DLD1 (cell line): ENCODE measurements around the gene NACA.
"Not testable (repeated sequence)": the region's sequence is repeated elsewhere in the genome, so short reads cannot be mapped to it uniquely, and the experiment has no call there.

Experiments
- in situ Hi-C: cut with HindIII; loops from 2 replicates; pipeline ENCODE4 v1.10.0; 2017; ENCODE audit warnings: low sequenced_read_pairs

Gene NACA

GRCh38 chr12:56724972-56725722, at the start of gene NACA:
TSS of gene NACA (minus strand) at chr12:56725299. CDS start at chr12:56724521, 778 bp downstream.
- in situ Hi-C loops: no loop called here

DNA sequence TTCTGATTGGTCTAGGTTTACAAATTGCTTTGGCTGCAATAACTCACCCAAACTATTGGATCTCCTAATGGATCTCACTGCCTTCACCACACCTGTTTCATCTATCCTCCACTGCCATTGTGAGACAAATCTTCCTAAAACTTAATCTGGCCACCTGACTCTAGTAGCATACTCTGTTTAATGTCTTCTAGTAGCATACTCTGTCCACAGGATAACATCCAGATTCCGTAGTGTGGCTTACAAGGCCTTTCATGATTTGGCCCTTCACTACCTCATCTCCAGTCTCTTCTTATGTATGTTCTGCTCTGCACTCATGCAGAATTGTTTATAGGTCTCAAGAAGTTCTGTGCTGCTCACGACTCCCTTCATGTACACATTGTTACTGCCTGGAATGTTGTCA, 48.0 kb upstream of the NACA start:
- in situ Hi-C loops: no loop called here

DNA sequence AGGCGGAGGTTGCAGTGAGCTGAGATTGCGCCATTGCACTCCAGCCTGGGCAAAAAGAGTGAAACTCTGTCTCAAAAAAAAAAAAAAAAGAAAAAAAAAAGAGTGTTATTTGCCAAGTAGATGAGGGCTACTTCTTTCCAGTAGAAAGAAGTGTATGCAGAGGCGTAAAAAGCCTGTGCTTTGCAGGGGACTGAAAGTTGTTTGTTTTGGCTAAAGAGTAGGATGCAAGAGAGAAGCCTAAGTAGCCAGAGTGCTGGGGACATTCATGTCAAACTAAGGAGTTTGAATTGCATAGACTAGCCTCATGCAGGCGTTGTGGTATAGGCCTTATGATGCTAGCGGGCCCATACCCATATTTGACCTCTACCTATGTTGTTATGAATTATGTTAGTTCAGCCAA, 47.5 kb upstream of the NACA start:
- in situ Hi-C loops: no loop called here

DNA sequence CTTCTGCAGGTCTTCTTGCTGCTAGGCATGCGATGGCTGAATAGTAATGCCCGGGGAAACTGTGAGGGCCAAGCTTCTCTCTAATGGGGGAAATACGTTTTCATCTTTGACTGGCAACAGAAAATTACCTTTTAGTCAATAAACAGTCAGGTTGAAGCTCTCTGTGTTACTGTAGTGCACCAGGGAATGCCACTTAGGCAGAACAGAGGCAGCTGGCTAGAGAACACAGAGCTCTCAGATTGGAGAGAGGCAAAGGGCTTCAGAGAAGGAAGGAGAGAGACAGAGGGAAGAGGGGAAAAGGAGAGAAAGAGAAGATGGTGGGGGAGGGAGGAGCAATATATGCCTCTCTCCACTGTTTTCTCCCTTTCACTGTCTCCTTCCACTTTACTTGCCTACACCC, 44.8 kb upstream of the NACA start:
- in situ Hi-C loops: no loop called here

DNA sequence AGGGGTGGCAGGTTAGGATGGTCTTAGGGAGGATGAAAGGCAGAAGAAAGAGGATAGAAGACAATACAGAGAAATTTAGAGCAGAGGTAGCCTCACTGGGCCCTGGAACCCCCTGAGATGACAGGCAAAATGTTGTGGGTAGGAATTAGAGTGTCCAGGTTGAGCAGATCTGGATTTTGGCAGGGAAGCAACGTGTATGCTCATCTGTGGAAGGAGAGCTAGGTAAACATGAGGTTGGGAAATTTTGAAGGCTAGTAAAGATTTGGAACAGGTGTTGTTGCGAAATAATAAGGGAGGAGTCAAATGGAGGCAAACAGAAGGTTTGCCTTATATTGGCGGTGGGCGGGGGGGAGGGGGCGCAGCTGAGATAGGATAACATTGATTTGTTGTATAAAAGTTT, 43.3 kb upstream of the NACA start:
- in situ Hi-C loops: no loop called here

DNA sequence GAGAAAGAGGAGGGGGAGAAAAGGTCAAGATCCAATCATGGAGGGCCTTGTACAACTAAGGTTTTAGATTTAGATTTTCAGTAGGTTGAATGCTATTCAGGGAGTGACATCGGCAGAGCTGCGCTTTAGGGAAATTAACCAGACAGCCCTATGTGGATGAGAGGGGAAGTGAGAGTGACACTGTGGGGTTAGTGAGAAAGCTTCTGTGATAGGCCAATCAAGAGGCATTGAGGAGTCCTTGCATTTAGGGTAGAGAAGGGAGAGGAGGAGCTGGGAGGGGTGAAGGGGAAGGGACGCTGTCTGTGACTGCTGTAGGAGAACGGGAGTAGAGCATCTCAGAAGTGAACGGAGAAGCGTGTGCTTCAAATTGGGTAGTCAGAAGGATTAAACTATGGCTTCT, 41.4 kb upstream of the NACA start:
- in situ Hi-C loops: no loop called here

- in situ Hi-C loops: no loop called here
Observed at GRCh38 chr12:56763753-56764657, 38.9 kb upstream of the NACA start.

DNA sequence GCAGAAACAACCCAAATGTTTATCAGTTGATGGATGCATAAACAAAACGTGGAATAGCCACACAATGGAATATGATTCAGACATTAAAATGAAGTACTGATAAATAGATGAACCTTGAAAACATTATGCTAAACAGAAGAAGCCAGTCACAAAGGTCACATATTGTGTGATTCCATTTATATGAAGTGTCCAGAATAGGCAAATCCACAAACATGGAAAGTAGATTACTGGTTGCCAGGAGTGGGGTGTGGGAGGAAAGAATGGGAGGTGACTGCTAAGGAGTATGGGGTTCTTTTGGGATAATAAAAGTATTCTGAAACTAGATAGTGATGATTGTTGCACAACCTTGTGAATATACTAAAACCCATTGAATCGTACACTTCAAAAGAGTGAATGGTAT, 36.7 kb upstream of the NACA start:
- in situ Hi-C loops: no loop called here

DNA sequence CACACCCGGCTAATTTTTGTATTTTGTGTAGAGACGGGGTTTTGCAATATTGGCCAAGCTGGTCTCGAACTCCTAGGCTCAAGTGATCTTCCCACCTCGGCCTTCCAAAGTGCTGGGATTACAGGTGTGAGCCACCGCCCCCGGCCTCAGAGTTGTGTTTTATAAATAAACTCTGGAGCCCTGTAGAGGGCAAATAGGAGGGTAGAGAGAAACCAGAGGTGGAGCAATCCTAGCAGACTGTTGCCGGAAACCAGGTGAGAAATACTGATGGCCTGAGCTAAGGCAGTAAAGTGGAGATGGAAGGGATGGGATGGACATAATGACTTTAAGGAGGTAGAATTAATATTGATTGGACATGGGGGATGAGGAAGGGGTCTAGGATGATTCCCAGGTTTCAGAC, 35.4 kb upstream of the NACA start:
- in situ Hi-C loops: no loop called here

- in situ Hi-C loops: loop anchor here (10.0 kb wide), 1 partner anchor 225 kb away; no protein-coding TSS in a partner anchor
Observed at GRCh38 chr12:56759263-56759908, 34.3 kb upstream of the NACA start.

DNA sequence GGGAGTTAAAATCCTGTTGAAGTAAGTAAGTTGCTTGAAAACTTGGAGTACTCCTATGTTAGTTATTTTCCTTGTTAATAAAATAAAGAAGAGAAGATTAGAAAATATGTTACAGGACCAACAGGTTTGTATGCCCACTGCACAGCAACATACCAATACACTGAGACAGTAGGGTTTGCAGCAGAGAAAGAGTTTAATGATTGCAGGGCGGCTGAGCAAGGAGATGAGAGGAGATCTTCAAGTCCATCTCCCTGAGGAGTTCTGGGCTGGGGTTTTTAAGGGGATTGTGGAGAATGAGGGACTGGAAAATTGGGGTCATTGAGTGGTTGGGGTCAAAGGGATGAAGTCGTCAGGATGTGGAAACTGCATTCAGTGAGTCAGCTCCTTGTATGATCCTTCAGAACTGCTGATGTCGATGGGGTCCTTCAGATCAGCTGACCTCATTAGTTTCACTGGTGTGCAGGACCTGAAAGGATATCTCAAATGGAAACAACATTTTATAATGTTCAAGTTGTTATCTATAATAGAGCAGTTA, 33.7 kb upstream of the NACA start:
- in situ Hi-C loops: loop anchor here (10.0 kb wide), 1 partner anchor 226 kb away; no protein-coding TSS in a partner anchor

GRCh38 chr12:56757971-56758370, 32.9 kb upstream of the NACA start:
- in situ Hi-C loops: loop anchor here (10.0 kb wide), 1 partner anchor 227 kb away; no protein-coding TSS in a partner anchor

DNA sequence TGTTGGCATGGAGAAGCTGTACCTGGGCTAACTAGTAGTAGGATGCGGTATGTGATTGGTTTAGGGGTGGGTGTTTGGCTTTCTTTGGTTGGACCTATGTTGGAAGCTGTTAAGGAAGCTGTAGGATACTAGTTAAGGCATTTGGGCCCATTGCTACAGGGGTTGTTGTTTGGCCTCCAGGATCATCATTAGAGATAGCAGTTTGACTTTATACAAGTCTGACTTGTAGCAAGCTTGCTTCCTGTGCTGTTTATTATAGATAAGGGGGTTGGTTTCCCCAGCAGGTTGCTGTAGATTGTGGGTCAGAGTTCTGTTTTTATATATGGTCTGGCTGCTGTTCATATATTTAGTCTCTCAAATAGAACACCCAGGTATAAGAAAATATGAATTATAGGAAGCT, 28.5 kb upstream of the NACA start:
- in situ Hi-C loops: loop anchor here (10.0 kb wide), 1 partner anchor 231 kb away; no protein-coding TSS in a partner anchor

DNA sequence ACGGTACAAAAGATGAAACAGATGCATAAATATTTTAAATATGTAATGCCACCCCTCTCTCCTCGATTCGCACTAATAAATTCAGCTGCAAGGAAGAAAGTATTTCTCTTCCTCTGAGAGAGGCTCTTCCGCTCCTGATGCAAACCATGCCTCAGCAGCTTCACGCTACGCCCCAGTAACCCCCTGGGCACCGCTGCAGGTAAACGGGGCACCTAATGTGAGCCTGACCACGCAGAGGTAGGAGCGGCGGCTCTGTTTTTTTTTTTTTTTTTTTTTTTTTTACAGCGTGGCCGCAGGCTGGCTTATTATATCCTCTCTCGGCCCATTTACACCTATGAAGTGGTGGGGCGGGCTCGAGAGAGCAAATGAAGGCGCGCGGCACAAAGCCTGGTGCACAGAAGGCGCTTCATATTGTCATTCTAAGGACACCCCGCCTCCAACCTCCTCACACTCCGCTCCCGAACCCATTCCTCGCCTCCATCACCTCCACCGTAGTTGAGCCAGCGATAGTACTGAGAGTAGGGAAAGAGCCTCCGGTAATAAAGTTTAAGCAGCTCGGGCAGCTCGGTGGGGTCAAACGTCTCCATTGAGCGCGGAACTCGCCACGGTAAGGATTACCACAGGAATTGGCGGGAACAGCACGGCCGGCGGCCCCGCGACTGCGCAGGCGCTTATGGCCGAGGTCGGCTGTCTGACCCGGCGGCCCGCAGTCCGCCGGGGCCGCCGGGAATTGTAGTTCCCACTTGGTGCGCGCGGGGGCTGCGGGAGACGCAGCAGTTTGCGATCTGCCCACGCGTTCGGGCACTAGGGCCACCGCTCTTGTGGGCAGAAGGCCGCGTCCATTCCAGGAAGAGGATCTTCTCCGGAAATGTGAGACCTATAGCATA, 26.9 kb upstream of the NACA start, which contains the start of gene PRIM1:
PRIM1 (minus strand) TSS at position 612 of the 887 bp plus-strand sequence; CDS start at position 587, 25 bp downstream.
- in situ Hi-C loops: loop anchor here (10.0 kb wide), 1 partner anchor 233 kb away; no protein-coding TSS in a partner anchor

GRCh38 chr12:56750596-56750995, 25.5 kb upstream of the NACA start:
- in situ Hi-C loops: loop anchor here (10.0 kb wide), 1 partner anchor 234 kb away; no protein-coding TSS in a partner anchor

GRCh38 chr12:56749853-56750252, 24.8 kb upstream of the NACA start:
- in situ Hi-C loops: loop anchor here (10.0 kb wide), 1 partner anchor 235 kb away; no protein-coding TSS in a partner anchor

DNA sequence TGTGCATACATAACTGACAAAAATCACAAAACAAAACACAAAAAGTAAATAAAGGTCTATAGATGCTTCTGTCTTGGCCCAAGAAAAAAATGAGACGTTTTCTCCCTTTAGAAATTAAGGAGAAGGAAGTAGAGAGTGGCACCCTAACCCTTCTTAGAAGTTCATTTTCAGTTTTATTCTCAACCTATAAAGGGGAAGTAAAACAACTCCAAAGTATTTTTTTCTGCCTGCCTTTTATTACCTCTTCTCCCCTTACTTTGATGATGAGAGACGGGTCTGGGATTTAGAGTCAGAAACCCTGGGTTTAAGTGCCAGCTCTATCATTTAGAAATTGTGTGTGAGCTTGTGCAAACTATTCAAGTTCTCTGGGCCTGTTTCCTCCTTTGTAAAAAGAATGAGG, 24.3 kb upstream of the NACA start:
- in situ Hi-C loops: no loop called here

- in situ Hi-C loops: no loop called here
Observed at GRCh38 chr12:56728139-56728861, 3.2 kb upstream of the NACA start.

DNA sequence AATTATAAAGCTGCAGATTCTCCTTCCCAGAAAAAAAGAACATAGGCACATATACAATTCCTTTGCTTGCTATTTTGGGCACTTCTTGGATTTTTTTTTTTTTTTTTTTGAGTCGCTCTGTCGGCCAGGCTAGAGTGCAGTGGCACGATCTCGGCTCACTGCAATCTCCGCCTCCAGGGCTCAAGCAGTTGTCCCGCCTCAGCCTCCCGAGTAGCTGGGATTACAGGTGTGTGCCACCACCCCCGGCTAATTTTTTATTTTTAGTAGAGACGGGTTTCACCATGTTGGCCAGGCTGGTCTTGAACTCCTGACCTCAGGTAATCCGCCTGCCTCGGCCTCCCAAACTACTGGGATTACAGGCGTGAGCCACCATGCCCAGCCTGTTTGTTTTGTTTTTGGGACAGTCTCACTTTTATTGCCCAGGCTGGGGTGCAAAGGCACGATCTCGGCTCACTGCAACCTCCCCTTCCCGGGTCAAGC, 1.1 kb upstream of the NACA start:
- in situ Hi-C loops: not testable (repeated sequence)
